ENCODE results near the gene PPM1H.

Gene PPM1H

DNA sequence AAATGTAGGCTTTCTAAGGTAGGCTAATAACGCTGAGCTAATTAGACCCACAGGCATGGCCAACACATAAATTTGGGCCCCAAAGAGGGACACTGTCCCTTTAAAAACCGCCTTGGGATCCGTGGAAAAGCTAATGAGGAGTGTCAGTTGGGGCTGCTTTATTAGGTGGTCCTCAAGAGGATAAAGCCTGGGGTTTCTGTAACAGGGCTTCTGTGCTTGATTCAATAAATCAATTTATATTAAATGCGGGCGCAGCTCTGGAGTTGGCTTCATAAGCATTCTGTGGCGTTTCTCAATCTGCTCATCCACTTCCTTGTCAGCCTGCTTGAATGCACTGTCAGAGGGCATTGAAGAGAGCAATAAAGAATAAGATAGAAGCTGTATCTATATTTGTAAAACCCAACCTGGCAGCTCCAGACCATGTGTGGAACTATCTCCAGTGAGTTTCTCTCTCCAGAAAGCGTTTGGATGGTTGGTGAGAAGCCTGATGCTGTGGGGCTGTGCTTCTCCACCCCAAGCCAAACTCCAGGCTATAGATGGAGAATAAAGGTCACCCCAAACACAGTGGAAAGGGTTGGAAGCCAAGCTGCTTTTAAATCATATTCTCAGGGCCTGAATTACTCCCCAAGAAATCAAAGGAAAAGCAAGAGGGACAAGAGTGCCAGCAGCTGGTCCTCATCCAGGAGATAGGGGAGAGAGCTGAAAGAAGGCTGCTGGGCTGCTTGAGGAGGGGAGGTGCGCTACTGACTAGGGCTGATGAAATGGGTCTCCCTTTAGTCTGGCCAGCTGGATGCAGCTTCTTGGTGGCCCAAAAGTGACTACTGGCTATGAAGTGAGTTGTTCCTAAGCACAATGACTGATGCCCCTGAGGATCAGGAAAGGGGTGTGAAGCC lies 222.0 kb downstream of the PPM1H start:
- ChIA-PET POLR2A (no interaction called here), CTCF (interaction anchor here (1.0 to 1.3 kb wide), 3 partner anchors 8 to 39 kb away, joined by 3 to 5 read pairs (median 3); no protein-coding TSS in a partner anchor)
- TF ChIP-seq, protein P1, sequence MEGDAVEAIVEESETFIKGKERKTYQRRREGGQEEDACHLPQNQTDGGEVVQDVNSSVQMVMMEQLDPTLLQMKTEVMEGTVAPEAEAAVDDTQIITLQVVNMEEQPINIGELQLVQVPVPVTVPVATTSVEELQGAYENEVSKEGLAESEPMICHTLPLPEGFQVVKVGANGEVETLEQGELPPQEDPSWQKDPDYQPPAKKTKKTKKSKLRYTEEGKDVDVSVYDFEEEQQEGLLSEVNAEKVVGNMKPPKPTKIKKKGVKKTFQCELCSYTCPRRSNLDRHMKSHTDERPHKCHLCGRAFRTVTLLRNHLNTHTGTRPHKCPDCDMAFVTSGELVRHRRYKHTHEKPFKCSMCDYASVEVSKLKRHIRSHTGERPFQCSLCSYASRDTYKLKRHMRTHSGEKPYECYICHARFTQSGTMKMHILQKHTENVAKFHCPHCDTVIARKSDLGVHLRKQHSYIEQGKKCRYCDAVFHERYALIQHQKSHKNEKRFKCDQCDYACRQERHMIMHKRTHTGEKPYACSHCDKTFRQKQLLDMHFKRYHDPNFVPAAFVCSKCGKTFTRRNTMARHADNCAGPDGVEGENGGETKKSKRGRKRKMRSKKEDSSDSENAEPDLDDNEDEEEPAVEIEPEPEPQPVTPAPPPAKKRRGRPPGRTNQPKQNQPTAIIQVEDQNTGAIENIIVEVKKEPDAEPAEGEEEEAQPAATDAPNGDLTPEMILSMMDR (IDR thresholded peaks at IDR 0.05; ENCODE audit: control extremely low read depth, extremely low read depth, low read depth, missing control alignments): no peak
- DNase-seq (ENCODE audit: extremely low spot score): no peak

DNA sequence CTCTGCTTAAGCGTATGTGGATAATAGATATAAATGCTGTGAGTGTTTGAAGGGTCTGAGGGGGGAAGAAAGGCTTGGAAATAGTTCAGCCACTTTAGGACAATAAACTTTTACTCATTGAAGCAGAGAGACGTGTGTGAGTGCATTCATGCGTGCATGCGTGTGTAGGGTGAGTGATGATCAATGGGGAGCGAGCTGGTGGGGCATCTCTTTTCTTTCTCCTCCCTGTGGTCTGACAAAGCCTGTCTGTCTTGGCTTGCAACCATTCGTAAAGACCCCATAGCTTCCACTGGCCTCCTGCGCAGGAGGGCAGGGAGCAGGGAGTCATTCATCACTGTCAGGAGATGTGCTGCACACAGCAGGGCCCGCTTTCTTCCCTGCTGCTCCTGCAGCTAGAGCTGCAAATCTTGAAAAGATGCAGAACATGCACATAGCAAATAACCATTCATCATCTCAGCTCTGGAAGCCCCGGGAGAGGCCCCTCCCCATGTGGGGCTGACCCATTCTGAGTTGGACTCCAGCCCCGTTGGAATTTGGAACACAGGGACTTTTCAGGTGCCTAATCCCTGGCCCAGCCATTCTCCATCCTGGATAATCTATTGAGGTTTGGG lies 223.2 kb downstream of the PPM1H start:
- TF ChIP-seq, protein P1 (IDR thresholded peaks at IDR 0.05; ENCODE audit: control extremely low read depth, extremely low read depth, low read depth, missing control alignments): no peak
- ChIA-PET CTCF (interaction anchor here (1.1 to 2.0 kb wide), 2 partner anchors 9 kb away, joined by 5 to 6 read pairs; no protein-coding TSS in a partner anchor), POLR2A (no interaction called here)
- DNase-seq (ENCODE audit: extremely low spot score): no peak

DNA sequence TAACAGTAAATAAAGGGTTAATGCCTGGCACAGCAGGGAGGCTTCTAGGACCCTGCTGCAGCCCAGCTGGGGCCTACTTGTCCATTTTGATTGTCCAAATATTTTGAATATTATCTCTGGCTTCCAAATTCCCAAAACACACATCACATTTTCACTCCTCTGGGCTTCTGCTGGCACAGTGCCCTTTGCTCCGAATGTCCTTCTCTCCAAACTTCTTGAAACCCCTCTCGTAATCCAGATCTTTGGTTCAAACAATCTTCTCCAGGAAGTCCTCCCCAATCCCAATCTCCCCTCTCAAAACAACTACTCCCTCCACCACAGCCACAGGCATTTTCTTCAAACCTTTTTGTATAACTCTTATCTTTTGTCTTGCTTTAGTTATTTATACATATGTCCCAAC lies 225.6 kb downstream of the PPM1H start:
- ChIA-PET POLR2A (no interaction called here), CTCF (interaction anchor here (1.3 to 2.8 kb wide), 6 partner anchors 11 to 85 kb away, joined by 3 to 9 read pairs (median 7); no protein-coding TSS in a partner anchor)
- no peak for DNase-seq (ENCODE audit: extremely low spot score)
- TF ChIP-seq, protein P1 (IDR thresholded peaks at IDR 0.05; ENCODE audit: control extremely low read depth, extremely low read depth, low read depth, missing control alignments): no peak

DNA sequence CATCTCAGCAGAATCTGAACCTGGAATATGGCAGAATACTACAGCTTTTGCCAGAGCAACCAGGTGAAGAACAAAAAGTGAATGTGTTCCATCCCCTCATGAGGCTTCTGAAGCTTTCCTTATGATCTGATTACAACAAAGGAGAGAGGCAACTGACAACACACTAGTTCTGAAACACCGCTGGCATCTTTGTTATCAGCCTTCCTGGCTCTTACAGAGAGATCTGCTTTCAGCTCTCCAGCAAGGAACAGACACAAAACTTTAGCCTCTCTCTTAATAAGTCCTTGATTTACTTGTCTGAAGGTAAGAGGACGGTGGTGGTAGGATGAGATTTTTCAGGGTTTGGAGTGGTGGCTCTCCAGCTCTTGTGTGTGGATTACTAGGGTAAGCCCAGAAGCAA lies 227.0 kb downstream of the PPM1H start:
- ChIA-PET CTCF (interaction anchor here (1.0 to 2.8 kb wide), 7 partner anchors 10 to 89 kb away, joined by 3 to 9 read pairs (median 5); no protein-coding TSS in a partner anchor), POLR2A (no interaction called here)
- no peak for DNase-seq (ENCODE audit: extremely low spot score)
- TF ChIP-seq, protein P1 (IDR thresholded peaks at IDR 0.05; ENCODE audit: control extremely low read depth, extremely low read depth, low read depth, missing control alignments): no peak

DNA sequence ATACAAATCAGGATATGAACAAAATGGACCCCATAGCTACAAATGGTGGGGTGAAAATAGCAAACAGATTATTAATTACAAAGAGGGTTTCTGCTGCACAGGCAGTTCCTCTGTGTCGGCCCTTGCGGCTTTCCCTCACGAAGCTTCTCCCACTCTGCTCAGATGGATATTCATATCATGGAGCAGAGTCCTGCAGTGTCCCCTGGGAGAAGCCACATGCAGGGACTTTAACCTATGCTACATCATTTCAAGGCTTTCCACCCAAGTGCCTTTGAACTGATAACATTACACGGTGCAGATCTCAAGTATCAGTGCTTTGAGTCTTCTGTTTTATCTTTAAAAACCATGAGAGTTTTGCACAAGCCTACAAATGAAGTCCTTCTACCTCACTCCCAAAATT lies 229.1 kb downstream of the PPM1H start:
- TF ChIP-seq, protein P1 (IDR thresholded peaks at IDR 0.05; ENCODE audit: control extremely low read depth, extremely low read depth, low read depth, missing control alignments): no peak
- CTCF ChIA-PET: interaction anchor here (0.7 to 2.2 kb wide), 7 partner anchors 10 to 30 kb away, joined by 3 to 6 read pairs (median 5); no protein-coding TSS in a partner anchor
- DNase-seq (ENCODE audit: extremely low spot score): no peak
- POLR2A ChIA-PET: no interaction called here

DNA sequence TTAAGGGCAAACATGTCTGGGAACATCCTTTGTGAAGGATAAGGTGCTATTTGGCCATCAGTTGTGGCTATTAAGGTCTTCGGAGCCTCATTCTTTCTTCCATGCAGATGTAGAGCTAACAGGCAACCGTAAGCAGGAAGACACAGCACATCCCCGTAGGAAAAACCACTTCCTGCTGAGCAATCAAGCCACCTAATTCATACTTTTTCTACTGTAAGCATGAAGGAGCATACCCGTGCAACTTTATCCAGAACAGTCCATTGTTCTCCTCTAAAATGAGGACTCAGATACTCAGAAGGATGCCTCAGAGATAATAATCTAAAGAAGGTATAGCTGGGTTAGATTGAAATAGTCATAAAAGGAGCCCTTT lies 232.0 kb downstream of the PPM1H start:
- TF ChIP-seq, protein P1 (IDR thresholded peaks at IDR 0.05; ENCODE audit: control extremely low read depth, extremely low read depth, low read depth, missing control alignments): no peak
- CTCF ChIA-PET: interaction anchor here (0.9 to 2.7 kb wide), 4 partner anchors 8 to 52 kb away, joined by 3 to 6 read pairs (median 5); no protein-coding TSS in a partner anchor
- no peak for DNase-seq (ENCODE audit: extremely low spot score)

More for the DNA sequence above, 232.0 kb downstream of the PPM1H start:
- POLR2A ChIA-PET: interaction anchor here (0.6 kb wide), 1 partner anchor 17 kb away, joined by 6 read pairs; no protein-coding TSS in a partner anchor
